Measurements from ENCODE around the gene BOC. TPM values are rescaled to one million over a fixed set of nuclear protein-coding genes. Genes with fewer than 3 reads are reported as not detected.

The BOC gene
- total RNA-seq, 1 experiment from 2014 or later: 3.5 TPM

DNA sequence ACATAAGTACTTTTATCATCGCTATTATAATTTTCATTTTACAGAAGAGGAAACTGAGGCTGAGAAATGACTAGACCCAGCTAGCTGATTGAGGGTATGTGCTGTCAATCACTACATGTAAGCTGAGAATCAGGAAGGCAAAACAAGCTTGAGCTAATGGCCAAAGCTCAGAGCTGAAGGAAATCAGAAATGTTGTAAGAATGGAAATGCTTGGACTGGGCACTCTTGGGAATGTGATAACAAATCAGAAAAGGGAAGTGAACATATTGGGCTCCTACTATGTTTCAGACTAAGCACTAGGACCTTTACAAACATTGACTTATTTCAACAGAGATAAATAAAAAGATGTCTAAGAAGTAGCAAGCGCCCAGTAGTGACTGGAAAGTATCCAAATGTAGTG, 33.8 kb upstream of the BOC start:
- peaks cover 8 to 9% of the 10 kb centered on the region in 2 experiments for H3K4me1 Mint-ChIP-seq
- H3K4me3 Mint-ChIP-seq: no peak overlapping the region
- H3K14ac ChIP-seq (ENCODE audit: insufficient read depth, low read length): no peak overlapping the region
- H2BK20ac ChIP-seq (ENCODE audit: low read depth, low read length, poor library complexity, severe bottlenecking): no peak overlapping the region
- TF ChIP-seq, protein P1, sequence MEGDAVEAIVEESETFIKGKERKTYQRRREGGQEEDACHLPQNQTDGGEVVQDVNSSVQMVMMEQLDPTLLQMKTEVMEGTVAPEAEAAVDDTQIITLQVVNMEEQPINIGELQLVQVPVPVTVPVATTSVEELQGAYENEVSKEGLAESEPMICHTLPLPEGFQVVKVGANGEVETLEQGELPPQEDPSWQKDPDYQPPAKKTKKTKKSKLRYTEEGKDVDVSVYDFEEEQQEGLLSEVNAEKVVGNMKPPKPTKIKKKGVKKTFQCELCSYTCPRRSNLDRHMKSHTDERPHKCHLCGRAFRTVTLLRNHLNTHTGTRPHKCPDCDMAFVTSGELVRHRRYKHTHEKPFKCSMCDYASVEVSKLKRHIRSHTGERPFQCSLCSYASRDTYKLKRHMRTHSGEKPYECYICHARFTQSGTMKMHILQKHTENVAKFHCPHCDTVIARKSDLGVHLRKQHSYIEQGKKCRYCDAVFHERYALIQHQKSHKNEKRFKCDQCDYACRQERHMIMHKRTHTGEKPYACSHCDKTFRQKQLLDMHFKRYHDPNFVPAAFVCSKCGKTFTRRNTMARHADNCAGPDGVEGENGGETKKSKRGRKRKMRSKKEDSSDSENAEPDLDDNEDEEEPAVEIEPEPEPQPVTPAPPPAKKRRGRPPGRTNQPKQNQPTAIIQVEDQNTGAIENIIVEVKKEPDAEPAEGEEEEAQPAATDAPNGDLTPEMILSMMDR (conservative IDR thresholded peaks at IDR 0.05): no peak
- H3T11ph ChIP-seq (ENCODE audit: low read length): no peak overlapping the region
- H3K56ac ChIP-seq (ENCODE audit: insufficient read length, low read depth, low read length): no peak overlapping the region
- H3K18ac ChIP-seq (ENCODE audit: insufficient read length, low read depth, low read length): no peak overlapping the region
- H2BK5ac ChIP-seq (ENCODE audit: insufficient read length, low read length): no peak overlapping the region
- no peak overlapping the region for H4K5ac ChIP-seq (ENCODE audit: insufficient read length, low read depth, low read length)
- H3K27ac ChIP-seq (ENCODE audit: insufficient read length, low read depth, low read length): no peak overlapping the region
- H4K8ac ChIP-seq (replicated peaks; ENCODE audit: insufficient read length, low read depth, low read length): no peak overlapping the region
- H3K4ac ChIP-seq (ENCODE audit: low read depth, low read length): no peak overlapping the region
- H2BK12ac ChIP-seq (ENCODE audit: insufficient read length, low read depth, low read length): no peak overlapping the region
- H4K91ac ChIP-seq (ENCODE audit: insufficient read length, low read depth, low read length): no peak overlapping the region
- H3K9ac ChIP-seq (ENCODE audit: extremely low read depth, insufficient read length, low read length): no peak overlapping the region
- no peaks in the 10 kb centered on the region for H3K79me2 ChIP-seq (ENCODE audit: insufficient read depth, low read length)
- H3K4me1 ChIP-seq (ENCODE audit: insufficient read depth, low read length): peaks cover 13% of the 10 kb centered on the region
- H3K79me1 ChIP-seq (ENCODE audit: insufficient read depth, low read depth, low read length, poor library complexity, severe bottlenecking): no peaks in the 10 kb centered on the region
- no peak overlapping the region for H3K23ac ChIP-seq (ENCODE audit: insufficient read length, low read depth, low read length)
- no peaks in the 10 kb centered on the region for H4K20me1 ChIP-seq (ENCODE audit: control insufficient read depth, insufficient read depth, insufficient read length)
- no peaks in the 10 kb centered on the region for H3K27me3 Mint-ChIP-seq (ENCODE audit: low read depth)
- no peak overlapping the region for H2AK5ac ChIP-seq (ENCODE audit: insufficient read length, low read length)
- no peak overlapping the region for H2AFZ ChIP-seq (ENCODE audit: low read length)
- no peaks in the 10 kb centered on the region for H3K23me2 ChIP-seq (ENCODE audit: insufficient read length, low read depth, low read length, poor library complexity, severe bottlenecking)
- no peak overlapping the region for H2BK15ac ChIP-seq (ENCODE audit: low read depth, low read length)
- 100% methylated on average over 1 of the region's 2 CpGs for WGBS (ENCODE audit: extremely low coverage, insufficient read length, low lambda C conversion rate)
- no peak overlapping the region for H3K27ac Mint-ChIP-seq
- no peaks in the 10 kb centered on the region for H3K36me3 Mint-ChIP-seq (ENCODE audit: insufficient read depth in 1 of 3, low read depth in 3 of 3)
- H2BK120ac ChIP-seq (ENCODE audit: low read depth, low read length, poor library complexity, severe bottlenecking): no peak overlapping the region
- H3K9me3 Mint-ChIP-seq: no peaks in the 10 kb centered on the region
- no peaks in the 10 kb centered on the region for H3K27me3 ChIP-seq (ENCODE audit: insufficient read depth, low read length)
- H3K9me3 ChIP-seq (ENCODE audit: control insufficient read depth, low read depth, low read length): no peaks in the 10 kb centered on the region
- no peak for DNase-seq
- no peak overlapping the region for H3K4me2 ChIP-seq (ENCODE audit: insufficient read depth, insufficient read length, low read length)
